ENCODE measurements around the gene TMC8. TPM values are rescaled to one million over a fixed set of nuclear protein-coding genes. Genes with fewer than 3 reads are reported as not detected.

Gene TMC8
- total RNA-seq, 1 donor from 2014 or later = 0.40 TPM

GRCh38 chr17:78110363-78111015 is 20.1 kb upstream of the TMC8 start:
- Mint-ChIP-seq H3K4me3 (ENCODE audit: unreplicated experiment) (no peak overlapping the region), H3K27ac (ENCODE audit: unreplicated experiment) (no peak overlapping the region), H3K4me1 (ENCODE audit: low read depth) (peaks cover 14% of the 10 kb centered on the region), H3K9me3 (ENCODE audit: low read depth) (no peaks in the 10 kb centered on the region), H3K36me3 (ENCODE audit: low read depth) (peaks cover 2% of the 10 kb centered on the region), H3K27me3 (ENCODE audit: low read depth) (no peaks in the 10 kb centered on the region)
- peak; percentile 66 for DNase-seq (ENCODE audit: low spot score)
- no peak for TF ChIP-seq CTCF (IDR thresholded peaks at IDR 0.05)

GRCh38 chr17:78111016-78111726 is 19.4 kb upstream of the TMC8 start:
- H3K9me3 Mint-ChIP-seq (ENCODE audit: low read depth) = no peaks in the 10 kb centered on the region
- no peak overlapping the region for H3K27ac Mint-ChIP-seq (ENCODE audit: unreplicated experiment)
- no peak for TF ChIP-seq CTCF (IDR thresholded peaks at IDR 0.05)
- no peaks in the 10 kb centered on the region for H3K27me3 Mint-ChIP-seq (ENCODE audit: low read depth)
- DNase-seq (ENCODE audit: low spot score) = no peak
- H3K36me3 Mint-ChIP-seq (ENCODE audit: low read depth) = peaks cover 2% of the 10 kb centered on the region
- no peak overlapping the region for H3K4me3 Mint-ChIP-seq (ENCODE audit: unreplicated experiment)
- H3K4me1 Mint-ChIP-seq (ENCODE audit: low read depth) = peaks cover 10% of the 10 kb centered on the region

GRCh38 chr17:78111727-78112517 is 18.6 kb upstream of the TMC8 start:
- no peak for TF ChIP-seq CTCF (IDR thresholded peaks at IDR 0.05)
- peaks cover 2% of the 10 kb centered on the region for H3K36me3 Mint-ChIP-seq (ENCODE audit: low read depth)
- H3K4me3 Mint-ChIP-seq (ENCODE audit: unreplicated experiment) = no peak overlapping the region
- no peaks in the 10 kb centered on the region for H3K27me3 Mint-ChIP-seq (ENCODE audit: low read depth)
- H3K27ac Mint-ChIP-seq (ENCODE audit: unreplicated experiment) = no peak overlapping the region
- H3K4me1 Mint-ChIP-seq (ENCODE audit: low read depth) = peaks cover 10% of the 10 kb centered on the region
- no peak for DNase-seq (ENCODE audit: low spot score)
- H3K9me3 Mint-ChIP-seq (ENCODE audit: low read depth) = no peaks in the 10 kb centered on the region

DNA sequence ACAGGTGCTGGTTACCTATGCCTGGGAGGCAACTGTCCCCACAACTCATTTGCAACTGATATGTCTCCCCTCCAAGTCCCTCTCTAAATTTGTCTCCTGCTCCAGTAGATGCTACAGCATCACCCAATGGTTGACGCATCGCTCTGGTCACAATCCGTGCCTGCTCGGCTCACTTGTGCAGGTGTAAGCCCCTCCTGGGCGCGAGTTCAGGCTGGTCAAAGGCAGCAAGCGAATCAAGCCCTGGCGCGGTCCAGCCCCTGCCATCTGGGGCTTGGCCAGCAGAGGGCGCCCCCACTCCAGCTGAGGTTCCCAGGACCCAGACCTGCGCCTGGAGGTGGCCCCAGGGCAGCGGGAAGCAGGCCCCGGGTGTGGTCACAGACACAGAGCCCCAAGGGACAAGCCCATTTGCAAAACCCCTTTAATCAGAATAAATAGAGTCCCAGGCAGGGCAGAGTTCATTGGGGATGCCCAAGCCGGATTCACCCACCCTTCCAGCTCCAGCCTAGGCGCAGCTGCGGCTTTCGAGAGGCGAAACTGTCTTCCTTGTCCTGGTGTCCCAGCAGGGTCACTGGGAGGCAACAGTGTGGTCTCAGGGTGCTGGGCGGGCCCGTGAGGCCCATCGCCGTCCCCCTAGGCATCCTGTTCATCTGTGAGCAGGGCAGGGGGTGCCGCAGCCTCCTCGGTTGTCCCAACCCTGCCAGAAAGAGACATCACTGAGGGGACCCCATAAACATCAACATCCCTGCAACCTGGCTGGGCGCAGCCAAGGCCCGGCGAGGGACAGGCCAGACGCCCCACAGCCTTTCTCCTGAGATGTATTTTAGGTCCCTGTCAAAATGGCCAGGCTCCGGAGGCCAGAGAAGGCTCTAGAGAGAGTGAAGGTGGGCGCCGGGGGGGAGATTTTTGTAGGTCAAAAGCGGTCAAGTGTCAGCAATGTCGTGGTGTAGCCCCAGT is 17.8 kb upstream of the TMC8 start:
- Mint-ChIP-seq H3K36me3 (ENCODE audit: low read depth) (no peaks in the 10 kb centered on the region), H3K4me3 (ENCODE audit: unreplicated experiment) (no peak overlapping the region), H3K4me1 (ENCODE audit: low read depth) (peaks cover 10% of the 10 kb centered on the region), H3K9me3 (ENCODE audit: low read depth) (no peaks in the 10 kb centered on the region), H3K27ac (ENCODE audit: unreplicated experiment) (no peak overlapping the region), H3K27me3 (ENCODE audit: low read depth) (no peaks in the 10 kb centered on the region)
- peak; percentile 99 for TF ChIP-seq CTCF (IDR thresholded peaks at IDR 0.05)
- DNase-seq (ENCODE audit: low spot score) = no peak

All from chondrocyte (in vitro differentiated cells).